CD4-positive, alpha-beta memory T cell (primary cell): ENCODE results near the gene MAPK6. TPM values are rescaled to one million over a fixed set of nuclear protein-coding genes. Genes with fewer than 3 reads are reported as not detected.
"Not testable (repeated sequence)": the region's sequence is repeated elsewhere in the genome, so short reads cannot be mapped to it uniquely, and the experiment has no call there.

ENCODE experiments used
- CTCF ChIA-PET: fragments of 350-600 bp; sonication (Branson Sonifier 250); formaldehyde crosslinking; loops from one replicate; lab custom pipeline; 2021; ENCODE audit warnings: inconsistent platforms; ENCODE audit not compliant: partially characterized antibody; lab: Charles Lee
- POLR2A ChIA-PET: fragments of 350-600 bp; sonication (Branson Sonifier 250); formaldehyde crosslinking; loops from one replicate; lab custom pipeline; 2021; ENCODE audit not compliant: partially characterized antibody; lab: Charles Lee
- DNase-seq, 5 donors: peaks; one replicate each; pipeline versions ENCODE4 v3.0.0 to v3.0.0-alpha.2; 2020 to 2022; ENCODE audit warnings: mixed read lengths in 1 of 5
- H3K27ac ChIP-seq: one replicate; pipeline ENCODE4 v1.7.0; 2013; ENCODE audit warnings: low read depth, low read length
- H3K27me3 ChIP-seq: 2 replicates; pipeline ENCODE4 v1.7.0; 2013; ENCODE audit warnings: mild to moderate bottlenecking, low read length, moderate library complexity; ENCODE audit not compliant: insufficient read depth
- H3K36me3 ChIP-seq: 2 replicates; pipeline ENCODE4 v1.7.0; 2013; ENCODE audit warnings: mild to moderate bottlenecking, low read length, moderate library complexity; ENCODE audit not compliant: insufficient read depth
- H3K4me1 ChIP-seq: 2 replicates; pipeline ENCODE4 v1.7.0; 2013; ENCODE audit warnings: mild to moderate bottlenecking, low read length, moderate library complexity; ENCODE audit not compliant: insufficient read depth
- H3K4me3 ChIP-seq, 2 donors: one replicate each; pipeline ENCODE4 v1.7.0; 2013; ENCODE audit warnings: low read length in 2 of 2, mild to moderate bottlenecking in 1 of 2
- H3K9me3 ChIP-seq, 2 donors: one replicate each; pipeline ENCODE4 v1.7.0; 2013; ENCODE audit warnings: low read length in 2 of 2, control low read depth in 1 of 2; ENCODE audit not compliant: control insufficient read depth in 1 of 2
- H3K27ac Mint-ChIP-seq, 7 donors: one replicate each; pipeline ENCODE4 v1.8.0; 2020 to 2021; ENCODE audit warnings: mixed read lengths in 7 of 7, mild to moderate bottlenecking in 6 of 7, inconsistent platforms in 3 of 7, moderate library complexity in 3 of 7
- H3K27me3 Mint-ChIP-seq, 2 donors: one replicate each; pipeline ENCODE4 v1.8.0; 2020 to 2021; ENCODE audit warnings: mixed read lengths in 2 of 2
- H3K36me3 Mint-ChIP-seq, 2 donors: one replicate each; pipeline ENCODE4 v1.8.0; 2020 to 2021; ENCODE audit warnings: mixed read lengths in 2 of 2, inconsistent platforms in 1 of 2, mild to moderate bottlenecking in 1 of 2
- H3K4me1 Mint-ChIP-seq, 4 donors: one replicate each; pipeline ENCODE4 v1.8.0; 2020 to 2021; ENCODE audit warnings: mixed read lengths in 4 of 4, mild to moderate bottlenecking in 1 of 4
- H3K4me3 Mint-ChIP-seq, 8 donors: one replicate each; pipeline ENCODE4 v1.8.0; 2020 to 2021; ENCODE audit warnings: mixed read lengths in 8 of 8, mild to moderate bottlenecking in 7 of 8, moderate library complexity in 6 of 8, inconsistent platforms in 3 of 8
- H3K9me3 Mint-ChIP-seq, 8 donors: one replicate each; pipeline ENCODE4 v1.8.0; 2020 to 2021; ENCODE audit warnings: mixed read lengths in 8 of 8, mild to moderate bottlenecking in 5 of 8, inconsistent platforms in 3 of 8, moderate library complexity in 1 of 8
- intact Hi-C: fragments of 100-400 bp; cut with micrococcal nuclease; formaldehyde crosslinking; loops from one replicate; pipeline ENCODE4 v1.15.1; 2023
- polyA plus RNA-seq, 2 donors: library from polyadenylated mRNA; unstranded; fragments of 300-500 nt; fragmentation: Illumina TruSeq; gene quantifications; one replicate each; pipeline ENCODE4 v1.2.3, GENCODE V29; 2021
- total RNA-seq, 2 experiments: library from RNA; stranded (reverse); gene quantifications; one replicate each; pipeline ENCODE4 v1.2.3, GENCODE V29; 2021

MAPK6 gene
- total and polyA plus RNA-seq, 4 experiments from 2014 or later, result 7.1 to 24.0 (median 13.1) TPM

GRCh38 chr15:52095597-52096262 is 76.7 kb downstream of the MAPK6 start:
- Mint-ChIP-seq H3K9me3 (peaks cover 0 to 1% (median under 1%) of the 10 kb centered on the region in 8 donors), H3K27me3 (peaks cover 2 to 3% of the 10 kb centered on the region in 2 donors), H3K27ac (no peak overlapping the region), H3K4me1 (no peaks in the 10 kb centered on the region), H3K4me3 (no peak overlapping the region), H3K36me3 (no peaks in the 10 kb centered on the region)
- no peaks in the 10 kb centered on the region for H3K27me3 ChIP-seq
- H3K27ac ChIP-seq, result no peak overlapping the region
- H3K4me1 ChIP-seq, result no peaks in the 10 kb centered on the region
- no peaks in the 10 kb centered on the region for H3K36me3 ChIP-seq
- no peak for DNase-seq
- intact Hi-C loops, result no loop called here
- POLR2A ChIA-PET, result no interaction called here
- H3K4me3 ChIP-seq, result no peak overlapping the region
- CTCF ChIA-PET, result no interaction called here
- H3K9me3 ChIP-seq, result no peaks in the 10 kb centered on the region

- CTCF ChIA-PET, intact Hi-C loops, H3K27ac Mint-ChIP-seq: not testable (repeated sequence)
Measured at GRCh38 chr15:52096536-52096935, 77.5 kb downstream of the MAPK6 start.

GRCh38 chr15:52097180-52097579 is 78.2 kb downstream of the MAPK6 start:
- intact Hi-C loops, result no loop called here
- Histone ChIP-seq H3K4me3 (no peak overlapping the region), H3K36me3 (no peaks in the 10 kb centered on the region), H3K27me3 (no peaks in the 10 kb centered on the region), H3K4me1 (no peaks in the 10 kb centered on the region), H3K9me3 (no peaks in the 10 kb centered on the region), H3K27ac (no peak overlapping the region)
- POLR2A ChIA-PET, result no interaction called here
- Mint-ChIP-seq H3K27ac (no peak overlapping the region), H3K27me3 (peaks cover 2 to 6% of the 10 kb centered on the region in 2 donors), H3K4me3 (no peak overlapping the region), H3K36me3 (no peaks in the 10 kb centered on the region), H3K9me3 (no peaks in the 10 kb centered on the region), H3K4me1 (no peaks in the 10 kb centered on the region)
- no peak for DNase-seq
- CTCF ChIA-PET, result interaction anchor here (0.7 to 1.1 kb wide), 2 partner anchors 19 to 1790 kb away, joined by 3 to 4 read pairs; no protein-coding TSS in a partner anchor

More at GRCh38 chr15:52096536-52096935, 77.5 kb downstream of the MAPK6 start:
- POLR2A ChIA-PET, H3K4me3 ChIP-seq, H3K4me1 Mint-ChIP-seq, H3K9me3 Mint-ChIP-seq, DNase-seq, H3K4me1 ChIP-seq, H3K4me3 Mint-ChIP-seq, H3K36me3 ChIP-seq, H3K27ac ChIP-seq, H3K27me3 ChIP-seq, H3K27me3 Mint-ChIP-seq, H3K9me3 ChIP-seq, H3K36me3 Mint-ChIP-seq: not testable (repeated sequence)

- Histone ChIP-seq H3K4me1 (no peaks in the 10 kb centered on the region), H3K9me3 (no peaks in the 10 kb centered on the region), H3K27ac (no peak overlapping the region), H3K27me3 (no peaks in the 10 kb centered on the region), H3K4me3 (no peak overlapping the region), H3K36me3 (no peaks in the 10 kb centered on the region)
- CTCF ChIA-PET, result interaction anchor here (1.1 kb wide), 1 partner anchor 20 kb away, joined by 4 read pairs; no protein-coding TSS in a partner anchor
- no peak for DNase-seq
- H3K4me3 Mint-ChIP-seq, result no peak overlapping the region
- H3K27me3 Mint-ChIP-seq, result peaks cover 1 to 10% of the 10 kb centered on the region in 2 donors
- H3K4me1 Mint-ChIP-seq, result no peaks in the 10 kb centered on the region
- POLR2A ChIA-PET, result no interaction called here
- intact Hi-C loops, result no loop called here
- no peaks in the 10 kb centered on the region for H3K36me3 Mint-ChIP-seq
- no peaks in the 10 kb centered on the region for H3K9me3 Mint-ChIP-seq
- H3K27ac Mint-ChIP-seq, result no peak overlapping the region
Measured at GRCh38 chr15:52098323-52098722, 79.3 kb downstream of the MAPK6 start.

- H3K4me1 Mint-ChIP-seq, result no peaks in the 10 kb centered on the region
- no peaks in the 10 kb centered on the region for H3K4me1 ChIP-seq
- no peaks in the 10 kb centered on the region for H3K27me3 ChIP-seq
- H3K27me3 Mint-ChIP-seq, result peaks cover 4 to 8% of the 10 kb centered on the region in 2 donors
- no peak overlapping the region for H3K4me3 ChIP-seq
- no peak overlapping the region for H3K4me3 Mint-ChIP-seq
- DNase-seq, result no peak
- ChIA-PET CTCF (interaction anchor here (1.1 kb wide), 1 partner anchor 8 kb away, joined by 3 read pairs; no protein-coding TSS in a partner anchor), POLR2A (no interaction called here)
- H3K9me3 Mint-ChIP-seq, result no peaks in the 10 kb centered on the region
- no peaks in the 10 kb centered on the region for H3K36me3 Mint-ChIP-seq
- H3K36me3 ChIP-seq, result no peaks in the 10 kb centered on the region
- H3K27ac ChIP-seq, result no peak overlapping the region
- no peaks in the 10 kb centered on the region for H3K9me3 ChIP-seq
- intact Hi-C loops, result no loop called here
- H3K27ac Mint-ChIP-seq, result no peak overlapping the region
Measured at GRCh38 chr15:52099651-52100272, 80.7 kb downstream of the MAPK6 start.

- H3K27ac Mint-ChIP-seq, result no peak overlapping the region
- Histone ChIP-seq H3K36me3 (no peaks in the 10 kb centered on the region), H3K9me3 (no peaks in the 10 kb centered on the region), H3K27ac (no peak overlapping the region), H3K4me1 (no peaks in the 10 kb centered on the region), H3K4me3 (no peak overlapping the region), H3K27me3 (no peaks in the 10 kb centered on the region)
- ChIA-PET POLR2A (no interaction called here), CTCF (interaction anchor here (1.1 kb wide), 1 partner anchor 9 kb away, joined by 3 read pairs; no protein-coding TSS in a partner anchor)
- intact Hi-C loops, result no loop called here
- H3K4me1 Mint-ChIP-seq, result no peaks in the 10 kb centered on the region
- H3K27me3 Mint-ChIP-seq, result peaks cover 4 to 8% of the 10 kb centered on the region in 2 donors
- H3K9me3 Mint-ChIP-seq, result no peaks in the 10 kb centered on the region
- no peak for DNase-seq
- H3K4me3 Mint-ChIP-seq, result no peak overlapping the region
- H3K36me3 Mint-ChIP-seq, result no peaks in the 10 kb centered on the region
Measured at GRCh38 chr15:52100807-52101442, 81.9 kb downstream of the MAPK6 start.

- no peak overlapping the region for H3K4me3 Mint-ChIP-seq
- no peak for DNase-seq
- intact Hi-C loops, result no loop called here
- CTCF ChIA-PET, result no interaction called here
- H3K4me1 Mint-ChIP-seq, result no peaks in the 10 kb centered on the region
- H3K9me3 Mint-ChIP-seq, result no peaks in the 10 kb centered on the region
- no peaks in the 10 kb centered on the region for H3K4me1 ChIP-seq
- POLR2A ChIA-PET, result no interaction called here
- no peaks in the 10 kb centered on the region for H3K27me3 ChIP-seq
- H3K9me3 ChIP-seq, result no peaks in the 10 kb centered on the region
- peaks cover 0 to 3% of the 10 kb centered on the region in 2 donors for H3K36me3 Mint-ChIP-seq
- no peak overlapping the region for H3K27ac ChIP-seq
- H3K4me3 ChIP-seq, result no peak overlapping the region
- H3K27ac Mint-ChIP-seq, result no peak overlapping the region
- H3K36me3 ChIP-seq, result no peaks in the 10 kb centered on the region
- peaks cover 4 to 8% of the 10 kb centered on the region in 2 donors for H3K27me3 Mint-ChIP-seq
Measured at GRCh38 chr15:52101542-52102323, 82.7 kb downstream of the MAPK6 start.
